Adipose tissue (tissue), 3 donors: Measurements from ENCODE around the gene PLCE1. TPM values are rescaled to one million over a fixed set of nuclear protein-coding genes. Genes with fewer than 3 reads are reported as not detected.

Source experiments
- polyA plus RNA-seq, 3 donors: library from polyadenylated mRNA; stranded (reverse); fragments of 200-250 nt; gene quantifications; one replicate each; pipeline ENCODE4 v1.2.3, GENCODE V29; 2013
- donor health status: healthy with polysubstance abuse.
- donor health status: Bipolar disorder and iron deficiency.
- donor health status: healthy.

PLCE1 gene
- polyA plus RNA-seq, 3 donors: 0.93 to 2.4 (median 1.5) TPM

Other genes with a start within 250 kb of the PLCE1 start
- under 1 TPM in 2 of 3 donors, not detected in 1; 0.03 to 0.06 TPM for gene LGI1, start 236.0 kb upstream of the PLCE1 start, polyA plus RNA-seq
- gene SLC35G1, start 100.0 kb upstream of the PLCE1 start, polyA plus RNA-seq: 1 to 10 TPM in 2 of 3 donors, under 1 TPM in 1; 0.90 to 4.0 (median 2.7) TPM